ENCODE results near the gene PHF2. TPM values are rescaled to one million over a fixed set of nuclear protein-coding genes. Genes with fewer than 3 reads are reported as not detected.

The PHF2 gene
- total and polyA plus RNA-seq, 2 of the 4 experiments (the other 2 are of a cell fraction): 5.9 to 9.5 TPM

DNA sequence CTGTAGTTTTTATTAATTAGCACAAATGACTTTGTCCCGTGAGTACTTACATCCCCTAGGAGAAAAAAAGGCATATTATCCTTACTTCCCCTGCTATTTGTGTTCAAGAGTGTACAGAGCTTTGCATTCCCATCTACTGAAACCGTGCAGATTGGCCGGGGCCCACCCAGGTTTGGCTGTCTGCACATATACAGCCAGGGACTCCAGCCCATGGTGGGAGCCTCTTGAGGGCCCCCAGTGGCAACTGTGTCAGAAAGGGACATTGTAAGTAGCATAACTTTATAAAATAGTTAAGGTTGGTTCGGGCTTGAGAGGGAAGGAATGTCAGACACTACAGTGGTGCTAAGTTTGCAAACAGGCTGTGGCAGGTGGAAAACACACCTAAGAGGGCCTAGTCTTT lies 24.7 kb downstream of the PHF2 start:
- no peak overlapping the region for H4K8ac ChIP-seq (ENCODE audit: low read depth in 2 of 2, low read length in 2 of 2)
- H3K4ac ChIP-seq (ENCODE audit: low read depth, low read length): no peak overlapping the region
- H3K4me3 ChIP-seq (ENCODE audit: insufficient read depth, low read depth, low read length): no peak overlapping the region
- ChIA-PET POLR2A (ENCODE audit: unreplicated experiment) (no interaction called here), CTCF (no interaction called here)
- no peak overlapping the region for H3K14ac ChIP-seq (replicated peaks; ENCODE audit: low read depth, low read length)
- H3K9ac ChIP-seq (ENCODE audit: low read depth, low read length): no peak overlapping the region
- H3K56ac ChIP-seq (ENCODE audit: extremely low read depth, insufficient read depth, low read length): no peak overlapping the region
- H3K79me1 ChIP-seq (ENCODE audit: low read depth in 1 of 2, low read length in 2 of 2): peaks cover 47 to 76% of the 10 kb centered on the region in 2 experiments
- no peak overlapping the region for H4K5ac ChIP-seq (ENCODE audit: low read depth, low read length)
- no peak overlapping the region for H2BK5ac ChIP-seq (ENCODE audit: low read depth, low read length, poor library complexity, severe bottlenecking)
- WGBS, 2 experiments (ENCODE audit: extremely low coverage in 2 of 2, insufficient read length in 1 of 2): no CpG with 5 or more reads among the region's 4 CpGs
- H2AK9ac ChIP-seq (replicated peaks; ENCODE audit: low read depth, low read length, poor library complexity): no peak overlapping the region
- DNase-seq: no peak
- no peak overlapping the region for H2AK5ac ChIP-seq (ENCODE audit: low read depth, low read length)
- no peak overlapping the region for H3K23ac ChIP-seq (ENCODE audit: low read depth, low read length)
- TF ChIP-seq RAD21 (IDR thresholded peaks at IDR 0.05; ENCODE audit: low read length): no peak
- no peak for TF ChIP-seq MAFK (IDR thresholded peaks at IDR 0.05; ENCODE audit: low read depth, low read length)
- TF ChIP-seq RCOR1 (IDR thresholded peaks at IDR 0.05; ENCODE audit: insufficient replicate concordance, low read length): no peak
- TF ChIP-seq POLR2A (IDR thresholded peaks at IDR 0.05; ENCODE audit: low read depth, low read length): no peak
- TF ChIP-seq, protein P1, sequence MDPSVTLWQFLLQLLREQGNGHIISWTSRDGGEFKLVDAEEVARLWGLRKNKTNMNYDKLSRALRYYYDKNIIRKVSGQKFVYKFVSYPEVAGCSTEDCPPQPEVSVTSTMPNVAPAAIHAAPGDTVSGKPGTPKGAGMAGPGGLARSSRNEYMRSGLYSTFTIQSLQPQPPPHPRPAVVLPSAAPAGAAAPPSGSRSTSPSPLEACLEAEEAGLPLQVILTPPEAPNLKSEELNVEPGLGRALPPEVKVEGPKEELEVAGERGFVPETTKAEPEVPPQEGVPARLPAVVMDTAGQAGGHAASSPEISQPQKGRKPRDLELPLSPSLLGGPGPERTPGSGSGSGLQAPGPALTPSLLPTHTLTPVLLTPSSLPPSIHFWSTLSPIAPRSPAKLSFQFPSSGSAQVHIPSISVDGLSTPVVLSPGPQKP (IDR thresholded peaks at IDR 0.05; ENCODE audit: borderline replicate concordance, low read depth, low read length): no peak
- ATAC-seq (ENCODE audit: low read depth): no peak
- H2AFZ ChIP-seq (replicated peaks; ENCODE audit: low read length, poor library complexity): no peak overlapping the region
- H3K27me3 ChIP-seq (ENCODE audit: control insufficient read depth, insufficient read depth, low read length): no peaks in the 10 kb centered on the region
- no peak overlapping the region for H2BK120ac ChIP-seq (ENCODE audit: low read depth, low read length)
- H2BK15ac ChIP-seq (ENCODE audit: low read depth, low read length): no peak overlapping the region
- H3K4me2 ChIP-seq (ENCODE audit: low read depth, low read length): no peak overlapping the region
- H3K18ac ChIP-seq (ENCODE audit: low read depth, low read length): no peak overlapping the region
- H3K27ac ChIP-seq (ENCODE audit: insufficient read depth, low read length): no peak overlapping the region
- in situ Hi-C loops (cut with MboI; ENCODE audit: low sequenced_read_pairs): no loop called here
- no TSS peak for BruUV-seq (replicated peaks)
- H3K36me3 ChIP-seq (ENCODE audit: control insufficient read depth, insufficient read depth, low read length): no peaks in the 10 kb centered on the region
- peaks cover 57% of the 10 kb centered on the region for H4K20me1 ChIP-seq (ENCODE audit: insufficient read depth, low read length)
- no peak overlapping the region for H2BK20ac ChIP-seq (ENCODE audit: low read depth, low read length)
- dilution Hi-C loops (cut with HindIII; ENCODE audit: low sequenced_read_pairs, unreplicated experiment): no loop called here
- no peak overlapping the region for H4K91ac ChIP-seq (ENCODE audit: insufficient read depth, low read depth, low read length)
- no peaks in the 10 kb centered on the region for H3K4me1 ChIP-seq (ENCODE audit: control insufficient read depth, insufficient read depth, low read length)
- intact Hi-C loops (cut with micrococcal nuclease): no loop called here
- no peaks in the 10 kb centered on the region for H3K9me3 ChIP-seq (ENCODE audit: control insufficient read depth, insufficient read depth, low read length)
- peaks cover 24% of the 10 kb centered on the region for H3K9me1 ChIP-seq (ENCODE audit: insufficient read depth, low read length)
